GM12891 (cell line): ENCODE results near the gene ZNF407.

Experiments
- POLR2A ChIP-seq: IDR thresholded peaks from 2 replicates; pipeline ENCODE4 v1.6.1; 2011; ENCODE audit warnings: low read depth, low read length, control low read depth
- POLR2AphosphoS5 ChIP-seq: IDR thresholded peaks from 2 replicates; pipeline ENCODE4 v1.6.1; 2011; ENCODE audit warnings: low read depth, low read length, control low read depth
- SPI1 ChIP-seq: IDR thresholded peaks from 2 replicates; pipeline ENCODE4 v1.6.1; 2011; ENCODE audit warnings: low read depth, low read length, control low read depth

DNA sequence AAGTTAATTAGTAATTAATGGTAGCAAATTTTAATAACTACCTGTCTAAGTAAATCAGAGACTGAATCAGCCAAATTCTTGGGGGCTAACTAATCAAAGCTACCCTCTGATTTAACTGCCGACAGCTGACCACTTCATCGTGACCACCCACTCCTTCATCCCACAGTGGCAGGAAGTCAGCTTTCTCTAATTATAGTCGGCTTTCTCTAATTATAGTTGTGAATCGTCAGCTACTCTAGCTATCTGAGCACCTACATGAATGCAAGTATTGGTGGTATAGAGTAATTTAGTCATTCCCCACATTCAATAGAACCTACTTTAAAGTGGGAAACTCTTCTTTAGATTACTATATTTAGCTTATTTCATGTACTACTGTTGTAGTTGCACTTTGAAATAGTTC is 425.8 kb downstream of the ZNF407 start:
- TF ChIP-seq POLR2A, result no peak
- TF ChIP-seq SPI1, result no peak
- no peak for TF ChIP-seq POLR2AphosphoS5
